Pons (tissue), 1 donor: ENCODE results near the gene SERTAD3.
"Not testable (repeated sequence)": the region's sequence is repeated elsewhere in the genome, so short reads cannot be mapped to it uniquely, and the experiment has no call there.

Experiments
- DNase-seq: peaks from one replicate; pipeline ENCODE4 v3.0.0-alpha.2; 2016; ENCODE audit warnings: low spot score

The SERTAD3 gene

DNA sequence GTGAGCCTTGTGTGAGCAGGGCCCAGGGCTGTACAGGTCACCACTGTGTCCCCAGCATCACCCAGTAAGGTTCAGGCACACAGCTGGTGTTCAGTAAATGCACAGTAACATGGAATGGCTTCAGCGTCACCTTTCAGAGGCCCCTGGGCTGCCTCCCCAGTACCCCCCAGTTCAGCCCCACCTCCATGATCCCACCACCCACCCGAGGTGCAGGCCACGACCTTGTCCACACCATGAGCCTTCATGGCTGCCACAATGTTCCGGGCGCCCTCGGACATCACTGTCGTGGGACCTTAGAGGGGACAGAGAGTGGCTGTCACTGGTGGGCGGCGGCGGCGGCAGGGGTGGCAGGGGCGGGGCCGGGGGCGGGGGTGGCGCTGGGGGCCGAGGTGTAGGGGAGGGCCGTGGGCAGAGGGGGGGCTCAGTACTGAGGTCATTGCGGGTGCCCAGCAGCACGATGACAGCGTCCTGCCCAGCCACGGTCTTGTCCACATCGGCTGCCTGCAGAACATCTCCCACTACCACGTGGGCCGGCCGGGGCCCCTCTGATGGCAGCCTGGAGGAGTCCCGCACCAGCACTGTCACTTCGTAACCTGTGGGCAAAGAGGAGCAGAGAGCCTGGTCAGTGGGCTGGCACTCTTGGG, 13.9 kb upstream of the SERTAD3 start:
- no peak for DNase-seq

DNA sequence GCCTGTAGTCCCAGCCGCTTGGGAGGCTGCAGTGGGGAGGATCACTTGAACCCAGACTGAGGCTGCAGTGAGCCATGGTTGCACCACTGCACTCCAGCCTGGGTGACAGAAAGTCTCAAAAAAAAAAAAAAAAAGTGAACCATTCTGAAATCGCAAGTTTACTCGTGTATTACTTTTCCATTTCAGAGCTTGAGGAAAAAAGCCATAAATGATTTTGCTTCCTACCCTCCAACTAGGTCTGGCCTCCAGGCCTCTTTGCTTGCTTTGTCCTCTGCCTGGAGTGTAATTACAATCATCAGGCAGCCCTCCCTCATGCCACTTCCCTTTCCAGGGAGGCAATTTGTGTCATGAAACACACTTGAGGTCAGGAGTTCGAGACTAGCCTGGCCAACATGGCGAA, 12.9 kb upstream of the SERTAD3 start:
- no peak for DNase-seq

DNA sequence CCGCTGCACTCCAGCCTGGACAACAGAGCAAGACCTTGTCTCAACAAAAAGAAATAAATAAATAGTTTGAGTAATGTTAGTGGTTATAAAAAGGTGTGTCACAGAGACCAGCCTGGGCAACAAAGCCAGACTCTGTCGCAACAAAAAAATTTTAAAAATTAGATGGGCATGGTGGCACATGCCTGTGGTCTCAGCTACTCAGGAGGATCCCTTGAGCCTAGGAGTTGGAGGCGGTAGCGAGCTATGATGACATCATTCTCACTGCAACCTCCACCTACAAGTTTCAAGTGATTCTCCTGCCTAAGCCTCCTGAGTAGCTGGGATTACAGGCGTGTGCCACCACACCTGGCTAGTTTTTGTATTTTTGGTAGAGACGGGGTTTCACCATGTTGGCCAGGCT, 9.8 kb upstream of the SERTAD3 start:
- DNase-seq: not testable (repeated sequence)

DNA sequence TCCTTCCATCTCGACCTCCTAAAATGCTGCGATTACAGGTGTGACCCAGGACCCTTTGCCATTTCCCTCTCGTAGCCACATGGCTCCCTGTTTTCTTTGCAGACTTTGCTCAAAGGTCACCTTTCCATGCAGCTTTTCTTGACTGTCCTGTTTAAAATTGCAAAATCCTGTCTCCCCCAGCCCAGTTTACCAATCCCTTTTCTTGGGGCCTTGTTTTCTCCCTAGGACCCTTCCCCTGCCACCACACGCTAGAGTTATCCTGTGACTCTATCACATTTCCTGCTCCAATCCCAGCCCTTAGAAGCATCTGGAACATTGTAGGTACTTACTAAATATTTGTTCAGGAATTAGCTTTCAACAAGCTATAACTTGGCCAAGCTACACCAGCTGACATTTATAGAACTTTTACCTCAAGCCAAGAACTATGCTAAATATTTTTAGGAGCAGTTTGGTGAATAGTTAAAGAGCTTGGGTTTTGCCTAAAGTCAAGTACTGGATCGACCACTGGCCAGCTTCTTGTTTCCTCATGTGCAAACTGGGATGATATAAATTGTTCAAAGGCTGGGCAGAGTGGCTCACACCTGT, 9.1 kb upstream of the SERTAD3 start:
- no peak for DNase-seq

- DNase-seq: no peak
Measured at GRCh38 chr19:40452016-40452415, 7.9 kb upstream of the SERTAD3 start.

GRCh38 chr19:40450664-40451063, 6.5 kb upstream of the SERTAD3 start:
- DNase-seq: no peak

DNA sequence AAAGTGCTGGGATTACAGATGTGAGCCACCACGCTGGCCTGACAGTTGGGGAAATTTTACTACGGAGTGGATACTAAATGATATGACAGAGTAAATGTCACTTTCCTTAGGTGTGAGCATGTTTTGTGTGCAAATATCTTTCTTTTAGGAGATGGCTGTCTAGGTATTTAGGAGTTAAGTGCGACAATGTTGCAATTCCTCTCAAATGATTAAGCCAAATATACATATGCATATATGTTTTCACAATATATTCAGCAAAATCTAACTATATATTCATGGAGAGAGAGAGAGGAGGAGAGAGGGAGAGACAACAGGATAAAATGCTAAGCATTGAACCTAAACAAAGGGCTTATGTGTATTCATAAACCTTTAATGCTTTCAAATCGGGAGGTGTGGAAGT, 5.4 kb upstream of the SERTAD3 start:
- DNase-seq: no peak

DNA sequence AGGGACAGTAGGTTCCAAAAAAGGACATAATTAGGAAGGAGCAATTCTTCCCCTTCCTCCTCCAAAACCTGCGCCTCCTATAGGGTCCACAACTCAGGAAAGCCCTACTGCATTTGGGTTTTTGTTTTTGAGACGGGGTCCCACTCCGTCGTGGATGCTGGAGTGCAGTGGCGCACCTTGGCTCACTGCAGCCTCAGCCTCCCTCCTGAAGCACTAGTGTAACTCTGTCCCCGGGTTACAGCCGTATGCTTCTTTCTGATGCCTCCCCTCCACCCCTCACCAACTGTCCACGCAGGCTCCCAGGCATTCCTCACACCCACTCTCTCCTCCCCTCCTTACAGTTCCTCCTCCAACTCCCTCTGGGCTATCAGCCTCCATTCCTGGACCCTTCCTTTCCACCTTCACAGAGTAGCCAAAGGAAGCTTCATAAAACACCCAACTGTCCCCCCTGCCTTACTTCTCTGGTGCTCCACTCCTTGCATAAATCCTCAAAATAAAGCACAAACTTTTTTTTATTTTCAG, 2.2 kb upstream of the SERTAD3 start:
- DNase-seq: no peak

DNA sequence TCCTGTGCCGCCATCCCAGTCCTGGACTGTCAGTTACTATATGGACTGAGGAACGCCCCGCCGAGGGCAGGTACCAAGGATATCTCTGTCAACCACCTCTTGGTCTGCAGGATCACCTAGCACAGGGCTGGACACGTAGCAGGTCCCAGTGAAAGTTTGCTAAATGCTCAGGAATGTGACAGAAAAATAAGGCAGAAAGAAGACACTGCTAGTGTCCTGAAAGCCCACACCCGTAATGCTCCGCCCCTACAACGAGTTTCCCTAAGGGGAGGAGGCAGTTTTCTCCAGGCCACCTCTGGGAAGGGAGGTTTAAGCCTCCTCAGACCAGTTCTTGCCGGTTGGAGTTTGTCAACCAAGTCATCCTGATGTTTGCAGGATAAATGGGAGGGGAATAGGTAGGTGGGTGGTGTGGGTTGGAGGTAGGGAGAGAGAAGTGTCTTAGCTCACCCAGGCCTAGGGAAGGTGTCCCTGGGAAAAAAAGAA, 1.7 kb upstream of the SERTAD3 start:
- DNase-seq: no peak

GRCh38 chr19:40444825-40445312, 734 bp upstream of the SERTAD3 start:
- no peak for DNase-seq

DNA sequence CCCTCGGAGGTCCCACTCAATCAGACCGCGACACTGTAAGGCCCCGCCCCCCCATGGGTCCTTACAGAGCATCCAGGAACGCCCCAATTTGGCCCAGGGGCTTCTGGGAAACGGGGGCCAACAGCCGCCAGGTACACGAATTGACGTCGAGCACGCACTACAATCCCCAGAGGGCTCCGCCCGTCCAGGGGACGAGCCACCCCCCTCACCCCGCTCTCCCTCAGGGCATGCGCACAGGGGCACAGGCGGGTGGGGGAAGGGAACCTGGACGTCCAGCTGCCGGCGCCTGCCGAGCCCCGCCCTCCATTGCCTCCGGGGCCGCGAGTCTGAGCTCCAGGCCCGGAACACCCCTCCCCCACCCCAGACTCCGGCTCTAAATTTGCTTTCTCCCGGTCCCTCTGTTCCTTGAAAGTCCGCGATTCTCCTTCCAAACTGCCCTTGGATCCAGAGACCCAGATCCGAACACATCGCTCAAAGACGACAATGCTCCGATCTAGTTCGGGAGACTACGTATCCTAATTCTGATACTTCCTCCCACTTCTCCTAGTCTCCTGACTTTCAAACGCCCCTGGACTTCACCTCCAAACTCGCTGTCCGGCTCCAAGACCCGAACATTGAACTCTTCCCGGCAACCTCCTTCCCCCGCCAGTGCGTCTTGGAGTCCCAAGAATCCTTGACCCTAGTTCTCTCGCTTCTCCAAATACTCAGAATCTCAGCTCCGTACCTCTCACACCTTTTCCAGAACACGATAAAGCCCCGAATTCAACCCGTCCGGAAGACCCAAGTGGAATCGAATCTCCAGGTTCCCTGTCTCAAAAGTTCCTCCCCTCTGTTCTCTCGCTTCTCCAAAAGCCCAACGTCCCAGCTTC, 770 bp downstream of the SERTAD3 start:
- peak; percentile 98 for DNase-seq

DNA sequence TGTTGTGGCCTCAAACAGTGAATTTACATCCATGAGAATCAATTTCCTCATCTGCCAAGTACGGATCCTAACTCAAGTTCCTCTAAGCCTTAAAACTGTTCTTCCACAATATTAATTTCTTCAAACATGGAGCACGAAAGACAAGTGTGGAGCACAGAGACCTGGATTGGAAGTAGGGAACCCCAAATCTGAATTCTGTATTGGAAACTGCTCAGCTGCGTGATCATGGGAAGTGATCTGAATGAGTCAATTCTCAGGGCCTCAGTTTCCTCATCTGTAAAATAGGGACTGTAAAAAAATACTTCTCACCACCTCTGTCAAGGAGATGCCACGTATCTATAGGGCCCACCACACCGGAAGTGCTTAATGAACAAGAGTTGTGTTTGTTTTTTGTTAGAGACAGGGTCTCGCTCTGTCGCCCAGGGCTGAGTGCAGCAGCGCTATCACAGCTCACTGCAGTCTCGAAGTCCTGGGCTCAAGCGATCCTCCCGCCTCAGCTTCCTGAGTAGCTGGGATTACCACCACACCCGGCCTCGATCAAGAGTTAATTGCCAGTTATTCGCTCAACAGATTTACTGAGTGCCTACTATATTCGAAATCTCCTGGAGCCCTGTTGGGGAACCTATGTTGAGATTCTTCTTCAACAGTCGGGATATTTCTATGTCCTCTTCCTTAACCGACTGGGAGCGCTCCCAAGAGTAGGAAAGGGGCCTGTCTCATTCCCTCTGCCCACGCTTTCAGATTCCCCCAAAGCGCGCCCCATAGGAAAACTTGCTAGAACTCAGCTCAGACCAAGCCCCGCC, 1.6 kb downstream of the SERTAD3 start:
- no peak for DNase-seq

- DNase-seq: no peak
Measured at GRCh38 chr19:40441719-40442253, 2.3 kb downstream of the SERTAD3 start.

DNA sequence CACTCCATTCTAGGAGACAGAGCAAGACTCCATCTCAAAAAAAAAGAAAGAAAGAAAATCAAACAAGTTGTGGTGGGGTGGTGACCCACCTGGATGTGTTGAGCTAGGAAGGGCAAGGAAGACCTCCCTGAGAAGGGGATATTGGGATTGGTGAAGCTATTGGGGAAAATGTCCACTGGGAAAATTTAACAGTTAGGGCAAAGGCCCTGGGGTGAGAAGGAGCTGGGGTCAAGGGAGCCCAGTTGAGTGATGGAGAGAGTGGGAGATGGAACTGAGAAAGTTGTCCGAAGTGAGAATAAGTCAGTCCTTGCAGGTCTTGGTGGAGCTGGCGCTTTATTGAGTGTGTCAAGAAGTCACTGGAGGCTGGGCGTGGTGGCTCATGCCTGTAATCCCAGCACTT, 5.9 kb downstream of the SERTAD3 start:
- no peak for DNase-seq

DNA sequence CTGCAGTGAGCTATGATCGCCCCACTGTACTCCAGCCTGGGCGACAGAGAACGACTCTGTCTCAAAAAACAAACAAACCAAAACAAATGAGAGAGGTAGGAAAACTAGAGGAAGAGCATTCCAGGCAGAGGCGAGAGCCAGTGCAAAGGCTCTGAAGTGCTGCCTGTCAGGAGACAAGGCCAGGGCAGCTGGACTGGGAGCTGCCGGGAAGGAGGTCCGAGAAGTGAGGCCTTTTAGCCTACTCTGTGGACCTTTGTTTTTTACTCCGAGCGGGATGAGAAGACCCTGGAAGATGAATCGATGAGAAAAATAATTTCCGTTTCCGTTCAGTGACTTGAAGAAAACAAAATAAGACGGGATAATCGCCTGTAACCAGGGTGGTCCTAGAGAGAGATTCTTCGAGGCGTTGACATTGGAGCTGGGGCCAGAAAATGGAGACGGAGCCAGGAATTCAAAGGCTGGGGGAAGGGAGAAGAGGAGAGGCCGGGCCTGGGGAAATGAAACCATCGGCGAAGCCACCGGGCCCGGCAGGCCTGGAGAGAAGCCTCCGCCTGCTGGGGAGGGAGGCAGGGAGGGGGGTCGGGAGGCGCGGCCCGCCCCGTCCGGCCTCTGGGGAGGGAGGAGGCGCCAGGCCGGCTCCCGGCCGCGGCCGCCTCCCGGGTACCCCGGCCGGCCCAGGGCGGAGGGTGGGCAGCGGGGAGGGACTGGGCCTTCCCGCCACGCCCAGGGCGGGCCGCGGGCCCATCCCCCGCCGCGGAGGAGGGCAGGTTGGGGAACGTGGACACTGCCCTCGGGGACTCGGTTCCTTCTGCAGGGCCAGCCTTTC, 10.5 kb downstream of the SERTAD3 start:
- peak; percentile 86 for DNase-seq

GRCh38 chr19:40432760-40433159, 11.4 kb downstream of the SERTAD3 start:
- DNase-seq: not testable (repeated sequence)

DNA sequence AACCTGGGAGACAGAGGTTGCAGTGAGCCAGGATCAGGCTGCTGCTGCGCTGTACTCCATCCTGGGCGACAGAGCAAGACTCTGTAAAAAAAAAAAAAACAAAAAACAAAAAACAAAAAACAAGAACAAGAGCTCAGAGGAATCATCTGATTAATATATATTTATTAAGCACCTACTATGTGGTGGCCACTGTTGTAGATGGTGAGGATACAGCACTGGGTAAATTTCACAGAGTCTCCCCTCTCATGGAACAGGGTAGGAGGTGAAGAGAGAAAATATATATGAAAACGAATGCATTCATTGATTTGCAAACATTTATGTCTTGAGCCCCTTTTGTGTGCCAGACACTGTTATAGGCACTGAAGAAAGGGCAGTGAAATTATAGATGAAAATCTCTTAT, 12.4 kb downstream of the SERTAD3 start:
- no peak for DNase-seq

DNA sequence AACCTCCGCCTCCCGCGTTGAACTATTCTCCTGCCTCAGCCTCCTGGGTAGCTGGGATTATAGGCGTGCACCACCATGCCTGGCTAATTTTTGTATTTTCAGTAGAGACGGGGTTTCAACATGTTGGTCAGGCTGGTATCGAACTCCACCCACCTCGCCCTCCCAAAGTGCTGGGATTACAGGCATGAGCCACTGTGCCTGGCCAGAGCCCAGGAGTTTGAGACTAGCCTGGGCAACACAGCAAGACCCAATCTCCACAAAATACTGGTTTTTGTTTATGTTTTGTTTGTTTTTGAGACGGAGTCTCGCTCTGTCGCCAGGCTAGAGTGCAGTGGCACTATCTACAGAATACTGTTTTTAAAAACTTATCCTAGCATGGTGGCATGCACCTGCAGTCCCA, 13.9 kb downstream of the SERTAD3 start:
- DNase-seq: not testable (repeated sequence)

GRCh38 chr19:40428197-40428596, 15.9 kb downstream of the SERTAD3 start:
- DNase-seq: not testable (repeated sequence)

DNA sequence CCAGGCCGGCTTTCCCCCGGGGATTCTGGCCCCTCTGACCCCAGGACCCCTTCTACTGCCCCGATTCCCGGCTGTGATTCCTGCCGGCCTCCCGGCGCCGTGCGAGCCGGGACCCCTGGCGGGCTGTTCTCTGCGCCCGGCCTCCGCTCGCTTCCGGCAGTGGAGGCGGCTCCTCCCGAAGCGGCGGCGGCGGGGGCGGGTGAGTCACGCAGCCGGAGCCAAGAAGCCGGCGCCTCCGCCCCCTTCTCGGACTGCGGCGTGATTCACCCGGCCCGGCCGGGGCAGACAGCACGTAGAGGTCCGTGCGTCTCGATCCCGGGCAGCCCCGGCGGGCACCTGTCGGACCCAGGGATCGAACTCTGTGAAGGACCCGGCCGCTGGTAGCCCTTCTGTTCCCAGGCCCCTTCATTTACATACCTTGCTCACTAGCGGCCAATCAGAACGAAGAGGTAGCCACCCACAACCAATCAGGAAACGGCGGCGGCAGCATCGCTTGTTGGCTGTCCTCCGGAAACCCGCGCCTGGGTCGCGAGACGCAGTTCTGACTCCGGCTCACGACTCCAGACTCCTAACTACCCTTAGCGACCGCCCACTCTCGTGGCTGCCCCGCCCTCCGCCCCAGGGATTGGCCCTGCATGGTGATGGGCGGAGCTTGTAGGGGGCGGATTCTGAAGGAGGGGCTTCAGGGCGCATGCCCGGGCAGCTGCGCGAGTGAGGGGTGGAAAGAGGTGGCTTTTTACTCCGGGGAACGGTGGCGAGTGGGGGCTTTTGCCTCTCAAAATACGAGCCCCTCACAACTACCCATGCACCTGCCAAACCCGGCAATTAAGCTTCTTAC, 18.5 kb downstream of the SERTAD3 start, which contains the start of gene SERTAD1:
TSS of gene SERTAD1 (minus strand) at position 543 of the 838 bp plus-strand sequence. CDS start 2,446 bp downstream, outside the sequence.
- peak; percentile 99 for DNase-seq
